OCI-LY1 (cell line): Measurements from ENCODE around the gene ABHD17B.

Experiments used
- H2AFZ ChIP-seq: fragments of 200-600 bp; sonication (generic), shearing (Covaris generic); 2 replicates; pipeline ENCODE4 v1.6.0; 2014; ENCODE audit warnings: antibody characterized with exemption, mild to moderate bottlenecking, low read length
- H3F3A ChIP-seq: fragments of 200-600 bp; sonication (generic), shearing (Covaris generic); 2 replicates; pipeline ENCODE4 v1.6.0; 2014; ENCODE audit warnings: mild to moderate bottlenecking, antibody characterized with exemption, low read length, moderate library complexity; ENCODE audit not compliant: insufficient read depth
- H3K27ac ChIP-seq: fragments of 200-600 bp; sonication (generic); 2 replicates; pipeline ENCODE4 v1.5.1; 2014; ENCODE audit warnings: low read length, mixed run types, mild to moderate bottlenecking, low read depth; ENCODE audit not compliant: poor library complexity, severe bottlenecking
- H3K27me3 ChIP-seq: fragments of 200-600 bp; sonication (generic); 2 replicates; pipeline ENCODE4 v1.6.0; 2014; ENCODE audit warnings: antibody characterized with exemption, mild to moderate bottlenecking, low read length, moderate library complexity; ENCODE audit not compliant: insufficient read depth
- H3K36me3 ChIP-seq: fragments of 200-600 bp; sonication (generic); 2 replicates; pipeline ENCODE4 v1.6.1; 2014; ENCODE audit warnings: mild to moderate bottlenecking, antibody characterized with exemption, low read length, moderate library complexity, mixed read lengths; ENCODE audit not compliant: insufficient read depth
- H3K4me1 ChIP-seq: fragments of 200-600 bp; sonication (generic); 2 replicates; pipeline ENCODE4 v1.5.1; 2014; ENCODE audit warnings: mild to moderate bottlenecking, low read length, moderate library complexity; ENCODE audit not compliant: insufficient read depth, severe bottlenecking
- H3K4me2 ChIP-seq: fragments of 200-600 bp; sonication (generic), shearing (Covaris generic); 2 replicates; pipeline ENCODE4 v1.6.1; 2014; ENCODE audit warnings: low read length
- H3K4me3 ChIP-seq: fragments of 200-600 bp; sonication (generic); 2 replicates; pipeline ENCODE4 v1.5.1; 2014; ENCODE audit warnings: low read length, low read depth, mild to moderate bottlenecking, mixed read lengths; ENCODE audit not compliant: poor library complexity, severe bottlenecking
- H3K79me2 ChIP-seq: fragments of 200-600 bp; shearing (Covaris generic); 2 replicates; pipeline ENCODE4 v1.6.1; 2016; ENCODE audit warnings: mixed run types, low read length, mixed read lengths; ENCODE audit not compliant: insufficient read depth
- H3K9ac ChIP-seq: fragments of 200-600 bp; sonication (generic), shearing (Covaris generic); 2 replicates; pipeline ENCODE4 v1.6.1; 2014; ENCODE audit warnings: mild to moderate bottlenecking, low read length, mixed read lengths
- H3K9me2 ChIP-seq: fragments of 200-600 bp; sonication (generic), shearing (Covaris generic); 2 replicates; pipeline ENCODE4 v1.6.1; 2014; ENCODE audit warnings: low read depth, mild to moderate bottlenecking, low read length, mixed read lengths
- H3K9me3 ChIP-seq: fragments of 200-600 bp; shearing (Covaris generic); 2 replicates; pipeline ENCODE4 v1.6.1; 2014; ENCODE audit warnings: low read length, mixed read lengths
- H4K20me1 ChIP-seq: fragments of 200-600 bp; sonication (generic), shearing (Covaris generic); 2 replicates; pipeline ENCODE4 v1.6.0; 2016; ENCODE audit warnings: mild to moderate bottlenecking, low read length; ENCODE audit not compliant: insufficient read depth
- CTCF ChIP-seq: fragments of 200-600 bp; sonication (generic), shearing (Covaris generic); IDR thresholded peaks from 2 replicates; pipeline ENCODE4 v1.5.1; 2017; ENCODE audit warnings: mild to moderate bottlenecking, antibody characterized with exemption, low read length, moderate library complexity, mixed read lengths
- EZH2 ChIP-seq: fragments of 200-600 bp; sonication (generic), shearing (Covaris generic); IDR thresholded peaks from 2 replicates; pipeline ENCODE4 v1.8.0; 2017; ENCODE audit warnings: borderline replicate concordance, mixed run types, mild to moderate bottlenecking, antibody characterized with exemption, low read length, moderate library complexity, mixed read lengths

ABHD17B gene

DNA sequence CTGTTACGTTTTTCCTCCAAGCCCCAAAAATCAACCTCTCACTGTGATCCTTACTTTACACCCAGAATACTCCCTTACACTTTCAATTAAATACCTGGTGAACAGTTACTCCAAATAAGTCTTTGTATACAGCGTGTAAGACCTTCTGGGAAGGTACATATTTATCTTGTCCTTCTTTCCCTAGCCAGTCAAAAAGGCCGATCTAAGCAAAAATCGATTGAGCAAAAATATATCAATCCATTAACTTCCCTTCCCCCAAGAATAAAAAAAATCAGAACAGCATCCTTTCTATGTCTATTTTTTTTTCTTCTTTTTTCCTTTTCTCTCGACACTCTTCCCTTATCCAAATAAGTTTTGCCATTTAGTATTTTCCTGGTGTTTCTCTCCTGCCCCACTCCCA, 71.3 kb downstream of the ABHD17B start:
- H4K20me1 ChIP-seq: no peaks in the 10 kb centered on the region
- no peak overlapping the region for H3K4me2 ChIP-seq
- H3K27me3 ChIP-seq: no peaks in the 10 kb centered on the region
- no peaks in the 10 kb centered on the region for H3K36me3 ChIP-seq
- H3K9me3 ChIP-seq: no peaks in the 10 kb centered on the region
- H3K9me2 ChIP-seq: no peaks in the 10 kb centered on the region
- H2AFZ ChIP-seq: no peak overlapping the region
- no peaks in the 10 kb centered on the region for H3F3A ChIP-seq
- TF ChIP-seq CTCF: no peak
- H3K79me2 ChIP-seq: no peaks in the 10 kb centered on the region
- no peak overlapping the region for H3K27ac ChIP-seq
- no peak overlapping the region for H3K9ac ChIP-seq
- H3K4me1 ChIP-seq: no peaks in the 10 kb centered on the region
- H3K4me3 ChIP-seq: no peak overlapping the region

DNA sequence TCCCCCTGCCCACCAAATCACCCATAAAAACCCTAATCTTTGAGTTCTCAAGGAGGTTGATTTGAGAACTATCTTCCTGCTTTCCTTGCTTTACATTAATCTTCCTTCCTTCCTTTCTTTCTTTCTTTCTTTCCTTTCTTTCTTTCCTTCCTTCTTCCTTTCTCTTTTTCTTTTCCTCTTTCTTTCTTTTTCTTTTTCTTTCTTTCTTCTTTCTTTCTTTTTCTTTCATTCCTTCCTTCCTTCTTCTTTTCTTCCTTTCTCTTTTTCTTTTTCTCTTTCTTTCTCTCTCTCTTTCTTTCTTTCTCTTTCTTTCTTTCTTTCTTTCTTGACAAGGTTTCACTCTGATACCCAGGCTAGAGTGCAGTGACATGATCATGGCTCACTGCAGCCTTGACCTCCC, 75.4 kb downstream of the ABHD17B start:
- H3K36me3 ChIP-seq: no peaks in the 10 kb centered on the region
- no peaks in the 10 kb centered on the region for H3K4me1 ChIP-seq
- no peaks in the 10 kb centered on the region for H3K9me3 ChIP-seq
- H3K27ac ChIP-seq: no peak overlapping the region
- H2AFZ ChIP-seq: no peak overlapping the region
- no peak for TF ChIP-seq EZH2
- TF ChIP-seq CTCF: no peak
- no peak overlapping the region for H3K4me3 ChIP-seq
- no peaks in the 10 kb centered on the region for H3F3A ChIP-seq
- no peaks in the 10 kb centered on the region for H3K79me2 ChIP-seq
- no peaks in the 10 kb centered on the region for H3K27me3 ChIP-seq
- H3K4me2 ChIP-seq: no peak overlapping the region
- no peak overlapping the region for H3K9ac ChIP-seq
- no peaks in the 10 kb centered on the region for H4K20me1 ChIP-seq
- H3K9me2 ChIP-seq: no peaks in the 10 kb centered on the region

GRCh38 chr9:71830929-71831328, 80.1 kb downstream of the ABHD17B start:
- Histone ChIP-seq H3K9me3 (no peaks in the 10 kb centered on the region), H3K27me3 (no peaks in the 10 kb centered on the region), H2AFZ (no peak overlapping the region), H3K27ac (no peak overlapping the region), H3K9ac (no peak overlapping the region), H3K4me2 (no peak overlapping the region), H3K9me2 (no peaks in the 10 kb centered on the region), H3K4me3 (no peak overlapping the region), H4K20me1 (no peaks in the 10 kb centered on the region), H3K36me3 (no peaks in the 10 kb centered on the region), H3F3A (no peaks in the 10 kb centered on the region), H3K79me2 (no peaks in the 10 kb centered on the region), H3K4me1 (no peaks in the 10 kb centered on the region)
- no peak for TF ChIP-seq EZH2
- TF ChIP-seq CTCF: no peak
